Activated CD4-positive, alpha-beta T cell treated with anti-CD3 and anti-CD28 coated beads, Interleukin-2, amount 10 ng/mL, durations not matched to agents 24 days and 14 days (primary cell): ENCODE results near the gene CXCL12. TPM values are rescaled to one million over a fixed set of nuclear protein-coding genes. Genes with fewer than 3 reads are reported as not detected.

Experiments used
- DNase-seq: peaks from one replicate; pipeline ENCODE4 v3.0.0; 2022
- H3K27ac Mint-ChIP-seq: one replicate; pipeline ENCODE4 v1.8.0; 2022; ENCODE audit warnings: mild to moderate bottlenecking, mixed read lengths
- H3K27me3 Mint-ChIP-seq: one replicate; pipeline ENCODE4 v1.8.0; 2022; ENCODE audit warnings: mixed read lengths
- H3K36me3 Mint-ChIP-seq: one replicate; pipeline ENCODE4 v1.8.0; 2022; ENCODE audit warnings: low read depth, mild to moderate bottlenecking, mixed read lengths
- H3K4me1 Mint-ChIP-seq: one replicate; pipeline ENCODE4 v1.8.0; 2021; ENCODE audit warnings: mixed read lengths
- H3K4me3 Mint-ChIP-seq: one replicate; pipeline ENCODE4 v1.8.0; 2022; ENCODE audit warnings: mild to moderate bottlenecking, moderate library complexity, mixed read lengths
- H3K9me3 Mint-ChIP-seq: one replicate; pipeline ENCODE4 v1.8.0; 2021; ENCODE audit warnings: mixed read lengths
- intact Hi-C: fragments of 100-400 bp; cut with micrococcal nuclease; formaldehyde crosslinking; loops from one replicate; pipeline ENCODE4 v1.15.1; 2023
- total RNA-seq: library from RNA; stranded (reverse); gene quantifications from 2 replicates; pipeline ENCODE4 v1.2.3, GENCODE V29; 2022

The CXCL12 gene
- total RNA-seq, 1 donor from 2014 or later = not detected

- Mint-ChIP-seq H3K36me3 (no peaks in the 10 kb centered on the region), H3K4me3 (no peak overlapping the region), H3K9me3 (no peaks in the 10 kb centered on the region), H3K4me1 (no peaks in the 10 kb centered on the region), H3K27ac (no peak overlapping the region), H3K27me3 (no peaks in the 10 kb centered on the region)
- DNase-seq = no peak
- intact Hi-C loops = no loop called here
Measured at GRCh38 chr10:44416021-44416771, 31.3 kb upstream of the CXCL12 start.

- no peaks in the 10 kb centered on the region for H3K9me3 Mint-ChIP-seq
- intact Hi-C loops = no loop called here
- no peak overlapping the region for H3K27ac Mint-ChIP-seq
- no peaks in the 10 kb centered on the region for H3K36me3 Mint-ChIP-seq
- no peak overlapping the region for H3K4me3 Mint-ChIP-seq
- DNase-seq = no peak
- no peaks in the 10 kb centered on the region for H3K4me1 Mint-ChIP-seq
- no peaks in the 10 kb centered on the region for H3K27me3 Mint-ChIP-seq
Measured at GRCh38 chr10:44415121-44415520, 30.2 kb upstream of the CXCL12 start.

GRCh38 chr10:44413416-44413815, 28.5 kb upstream of the CXCL12 start:
- H3K4me1 Mint-ChIP-seq = no peaks in the 10 kb centered on the region

GRCh38 chr10:44411251-44411650, 26.4 kb upstream of the CXCL12 start:
- intact Hi-C loops = no loop called here
- Mint-ChIP-seq H3K9me3 (no peaks in the 10 kb centered on the region), H3K27ac (no peak overlapping the region), H3K4me3 (no peak overlapping the region), H3K36me3 (no peaks in the 10 kb centered on the region), H3K4me1 (no peaks in the 10 kb centered on the region), H3K27me3 (no peaks in the 10 kb centered on the region)
- DNase-seq = no peak

More at GRCh38 chr10:44413416-44413815, 28.5 kb upstream of the CXCL12 start:
- no peaks in the 10 kb centered on the region for H3K9me3 Mint-ChIP-seq
- no peak for DNase-seq
- no peak overlapping the region for H3K4me3 Mint-ChIP-seq
- H3K27me3 Mint-ChIP-seq = no peaks in the 10 kb centered on the region
- no peak overlapping the region for H3K27ac Mint-ChIP-seq
- intact Hi-C loops = no loop called here
- no peaks in the 10 kb centered on the region for H3K36me3 Mint-ChIP-seq

GRCh38 chr10:44404741-44405437, 20.0 kb upstream of the CXCL12 start:
- intact Hi-C loops = no loop called here
- H3K27ac Mint-ChIP-seq = no peak overlapping the region
- H3K36me3 Mint-ChIP-seq = no peaks in the 10 kb centered on the region
- no peaks in the 10 kb centered on the region for H3K9me3 Mint-ChIP-seq
- no peak for DNase-seq
- H3K27me3 Mint-ChIP-seq = peaks cover 2% of the 10 kb centered on the region
- no peak overlapping the region for H3K4me3 Mint-ChIP-seq
- H3K4me1 Mint-ChIP-seq = no peaks in the 10 kb centered on the region

- Mint-ChIP-seq H3K27me3 (peaks cover 2% of the 10 kb centered on the region), H3K4me3 (no peak overlapping the region), H3K36me3 (no peaks in the 10 kb centered on the region), H3K27ac (no peak overlapping the region), H3K9me3 (no peaks in the 10 kb centered on the region), H3K4me1 (no peaks in the 10 kb centered on the region)
- intact Hi-C loops = no loop called here
- DNase-seq = no peak
Measured at GRCh38 chr10:44402465-44403195, 17.7 kb upstream of the CXCL12 start.

- DNase-seq = no peak
- Mint-ChIP-seq H3K27ac (no peak overlapping the region), H3K9me3 (no peaks in the 10 kb centered on the region), H3K36me3 (no peaks in the 10 kb centered on the region), H3K4me3 (no peak overlapping the region), H3K4me1 (no peaks in the 10 kb centered on the region), H3K27me3 (peaks cover 2% of the 10 kb centered on the region)
- intact Hi-C loops = no loop called here
Measured at GRCh38 chr10:44400541-44400940, 15.6 kb upstream of the CXCL12 start.

- H3K9me3 Mint-ChIP-seq = no peaks in the 10 kb centered on the region
- DNase-seq = no peak
- intact Hi-C loops = no loop called here
- no peaks in the 10 kb centered on the region for H3K36me3 Mint-ChIP-seq
- H3K4me1 Mint-ChIP-seq = no peaks in the 10 kb centered on the region
- no peak overlapping the region for H3K27ac Mint-ChIP-seq
- peaks cover 2% of the 10 kb centered on the region for H3K27me3 Mint-ChIP-seq
- H3K4me3 Mint-ChIP-seq = no peak overlapping the region
Measured at GRCh38 chr10:44399659-44400451, 15.0 kb upstream of the CXCL12 start.

GRCh38 chr10:44398747-44399658, 14.1 kb upstream of the CXCL12 start:
- Mint-ChIP-seq H3K27ac (no peak overlapping the region), H3K27me3 (peaks cover 2% of the 10 kb centered on the region), H3K4me1 (no peaks in the 10 kb centered on the region), H3K9me3 (no peaks in the 10 kb centered on the region), H3K4me3 (no peak overlapping the region), H3K36me3 (no peaks in the 10 kb centered on the region)
- intact Hi-C loops = no loop called here
- DNase-seq = no peak

- DNase-seq = no peak
- Mint-ChIP-seq H3K4me3 (no peak overlapping the region), H3K9me3 (no peaks in the 10 kb centered on the region), H3K4me1 (no peaks in the 10 kb centered on the region), H3K27ac (no peak overlapping the region), H3K27me3 (peaks cover 5% of the 10 kb centered on the region), H3K36me3 (no peaks in the 10 kb centered on the region)
- intact Hi-C loops = no loop called here
Measured at GRCh38 chr10:44398271-44398670, 13.4 kb upstream of the CXCL12 start.

GRCh38 chr10:44397476-44398225, 12.8 kb upstream of the CXCL12 start:
- intact Hi-C loops = no loop called here
- no peak for DNase-seq
- no peaks in the 10 kb centered on the region for H3K36me3 Mint-ChIP-seq

GRCh38 chr10:44396671-44397191, 11.8 kb upstream of the CXCL12 start:
- Mint-ChIP-seq H3K4me1 (no peaks in the 10 kb centered on the region), H3K36me3 (no peaks in the 10 kb centered on the region), H3K27ac (no peak overlapping the region), H3K4me3 (no peak overlapping the region), H3K27me3 (peaks cover 2% of the 10 kb centered on the region), H3K9me3 (no peaks in the 10 kb centered on the region)
- no peak for DNase-seq
- intact Hi-C loops = no loop called here

More at GRCh38 chr10:44397476-44398225, 12.8 kb upstream of the CXCL12 start:
- peaks cover 2% of the 10 kb centered on the region for H3K27me3 Mint-ChIP-seq
- H3K27ac Mint-ChIP-seq = no peak overlapping the region
- H3K9me3 Mint-ChIP-seq = no peaks in the 10 kb centered on the region
- no peaks in the 10 kb centered on the region for H3K4me1 Mint-ChIP-seq
- H3K4me3 Mint-ChIP-seq = no peak overlapping the region
